K562 treated with DMSO at 1 percent for 12 hours (cell line): ENCODE data around the gene NAAA. TPM values are rescaled to one million over a fixed set of nuclear protein-coding genes. Genes with fewer than 3 reads are reported as not detected.

ENCODE experiments used
- total RNA-seq: library from RNA; unstranded; fragments of 300-600 nt; gene quantifications from 2 replicates; pipeline ENCODE4 v1.2.3, GENCODE V29; 2022; ENCODE audit not compliant: insufficient read depth

NAAA gene
- 6.7 and 27.9 TPM in 2 replicates for total RNA-seq

DNA sequence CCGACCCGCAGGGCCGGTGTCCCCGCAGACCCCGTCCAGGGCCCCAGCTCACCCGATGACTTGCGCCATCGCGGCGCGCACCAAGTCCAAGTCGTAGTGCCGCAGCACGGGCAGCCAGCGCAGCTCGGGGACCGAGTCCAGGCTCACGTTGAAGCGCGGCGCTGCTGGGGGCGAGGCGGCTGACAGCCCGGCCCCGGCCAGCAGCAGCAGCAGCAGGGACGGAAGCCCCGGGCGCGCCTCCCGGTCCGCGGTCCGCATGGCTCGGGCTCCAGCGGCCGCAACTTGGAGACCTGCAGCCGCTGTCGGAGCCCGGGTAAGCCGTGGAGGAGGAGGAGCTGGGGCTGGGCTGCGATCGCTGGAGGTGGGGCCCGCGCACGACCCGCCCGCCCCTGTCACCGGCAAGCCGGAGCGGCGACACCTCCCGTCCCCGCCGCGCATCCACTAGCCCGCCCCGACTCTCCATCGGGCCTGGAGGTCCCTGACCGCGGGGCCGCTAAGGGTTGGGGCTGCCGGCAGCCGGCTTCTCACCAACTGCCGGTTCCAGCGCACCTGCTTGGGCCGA, at the start of gene NAAA:
TSS of gene NAAA (minus strand) at position 322 of the 562 bp plus-strand sequence. CDS start at position 258, 64 bp downstream.

DNA sequence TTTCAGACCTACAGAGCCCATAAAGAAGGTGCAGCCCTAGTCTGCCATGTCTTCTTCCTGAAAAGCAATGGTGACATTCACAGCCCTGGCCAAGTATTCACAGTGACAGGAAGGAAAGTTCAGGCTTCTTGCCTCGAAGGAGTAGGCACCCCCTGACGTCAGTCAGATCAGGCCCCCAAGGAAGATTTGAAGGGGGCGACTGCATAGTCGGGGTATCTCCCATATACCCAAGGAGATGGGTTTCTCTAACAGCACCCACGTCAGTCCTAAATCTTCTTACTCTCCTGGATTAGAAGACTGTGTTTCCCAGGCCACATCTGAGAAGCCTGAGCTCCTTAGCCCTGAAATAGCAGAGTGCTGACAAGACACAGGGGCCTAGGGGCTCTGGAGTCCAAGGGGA, 38.5 kb downstream of the NAAA start, which contains the start of gene PPEF2:
TSS of gene PPEF2 (minus strand) at position 101 of the 400 bp plus-strand sequence. CDS start 6,127 bp downstream, outside the sequence.

Other genes with a start within 250 kb of the NAAA start
- gene USO1, start 216.4 kb downstream of the NAAA start, total RNA-seq = 26.0 and 82.4 TPM in 2 replicates
- gene PPEF2, start 38.6 kb downstream of the NAAA start, total RNA-seq = not detected in 2 replicates
- gene SDAD1, start 49.9 kb upstream of the NAAA start, total RNA-seq = 7.7 and 20.6 TPM in 2 replicates
- not detected in 2 replicates for gene CXCL9, start 66.5 kb upstream of the NAAA start, total RNA-seq
- 4.0 and 10.2 TPM in 2 replicates for gene CXCL10, start 82.5 kb upstream of the NAAA start, total RNA-seq
- 7.9 and 20.8 TPM in 2 replicates for gene CXCL11, start 95.1 kb upstream of the NAAA start, total RNA-seq
- 1.2 TPM in 1 of 2 replicates, not detected in the other for gene ART3, start 133.7 kb upstream of the NAAA start, total RNA-seq
- 16.6 and 38.4 TPM in 2 replicates for gene NUP54, start 207.4 kb upstream of the NAAA start, total RNA-seq